H54 (cell line): ENCODE data around the gene NUP210.

Source experiments
- DNase-seq: peaks from one replicate; pipeline ENCODE4 v3.0.0; 2011; ENCODE audit warnings: low spot score, mixed read lengths; ENCODE audit not compliant: insufficient read length
- FAIRE-seq: peaks from 3 replicates; lab custom pipeline; 2011; peaks lifted over from hg19 to GRCh38; lab: Jason Lieb, UNC
- POLR2A ChIP-seq: IDR thresholded peaks from 2 replicates; pipeline ENCODE4 v1.6.1; 2011; ENCODE audit warnings: low read depth, mild to moderate bottlenecking, low read length

Gene NUP210

GRCh38 chr3:13309004-13309403 is 111.1 kb downstream of the NUP210 start:
- FAIRE-seq (no peak), DNase-seq (no peak)
- TF ChIP-seq POLR2A = no peak

DNA sequence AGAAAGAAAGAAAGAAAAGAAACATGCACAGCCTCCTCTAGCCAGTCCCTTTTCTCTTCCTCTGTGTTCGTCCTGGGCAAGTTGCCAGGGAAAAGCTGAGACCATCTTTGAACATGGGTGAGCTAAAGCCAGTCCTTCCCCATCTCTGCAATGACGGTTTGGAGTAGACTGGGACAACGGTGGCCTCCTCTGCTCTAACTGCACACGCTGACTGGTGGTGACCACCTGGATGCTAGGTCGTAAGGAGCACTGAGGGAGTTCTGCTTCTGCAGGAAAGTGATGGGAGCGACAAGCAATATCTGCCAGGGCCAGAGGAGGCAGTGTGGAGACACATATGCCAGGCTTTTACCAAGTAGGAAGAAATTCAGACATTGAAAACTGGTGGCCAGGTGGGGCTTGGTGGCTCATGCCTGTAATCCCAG is 111.7 kb downstream of the NUP210 start:
- DNase-seq = peak; percentile 70
- TF ChIP-seq POLR2A = no peak
- no peak for FAIRE-seq

GRCh38 chr3:13307041-13307440 is 113.1 kb downstream of the NUP210 start:
- FAIRE-seq (no peak), DNase-seq (no peak)
- TF ChIP-seq POLR2A = no peak

DNA sequence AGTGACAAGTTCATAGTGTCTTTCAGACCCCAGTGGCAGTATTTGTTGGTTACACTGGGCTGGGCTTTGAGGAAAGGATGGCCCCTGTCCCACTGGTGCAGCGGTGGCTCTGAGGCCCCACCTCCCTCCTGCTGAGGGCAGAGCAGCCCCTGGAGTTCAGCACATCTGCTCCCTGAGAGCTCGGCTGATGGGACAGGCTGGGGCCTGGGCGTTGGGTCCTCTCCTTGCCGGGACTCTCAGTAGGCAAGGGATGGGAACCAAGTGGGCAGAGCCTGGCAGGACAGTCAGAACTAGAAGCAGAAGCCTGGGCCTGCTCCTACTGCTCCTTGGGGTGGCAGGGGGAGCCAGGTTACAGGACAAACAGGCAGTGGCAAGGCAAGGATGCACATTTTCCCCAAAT is 114.5 kb downstream of the NUP210 start:
- no peak for FAIRE-seq
- TF ChIP-seq POLR2A = no peak
- DNase-seq = no peak

- no peak for TF ChIP-seq POLR2A
- FAIRE-seq (no peak), DNase-seq (no peak)
Measured at GRCh38 chr3:13303410-13303809, 116.7 kb downstream of the NUP210 start.

DNA sequence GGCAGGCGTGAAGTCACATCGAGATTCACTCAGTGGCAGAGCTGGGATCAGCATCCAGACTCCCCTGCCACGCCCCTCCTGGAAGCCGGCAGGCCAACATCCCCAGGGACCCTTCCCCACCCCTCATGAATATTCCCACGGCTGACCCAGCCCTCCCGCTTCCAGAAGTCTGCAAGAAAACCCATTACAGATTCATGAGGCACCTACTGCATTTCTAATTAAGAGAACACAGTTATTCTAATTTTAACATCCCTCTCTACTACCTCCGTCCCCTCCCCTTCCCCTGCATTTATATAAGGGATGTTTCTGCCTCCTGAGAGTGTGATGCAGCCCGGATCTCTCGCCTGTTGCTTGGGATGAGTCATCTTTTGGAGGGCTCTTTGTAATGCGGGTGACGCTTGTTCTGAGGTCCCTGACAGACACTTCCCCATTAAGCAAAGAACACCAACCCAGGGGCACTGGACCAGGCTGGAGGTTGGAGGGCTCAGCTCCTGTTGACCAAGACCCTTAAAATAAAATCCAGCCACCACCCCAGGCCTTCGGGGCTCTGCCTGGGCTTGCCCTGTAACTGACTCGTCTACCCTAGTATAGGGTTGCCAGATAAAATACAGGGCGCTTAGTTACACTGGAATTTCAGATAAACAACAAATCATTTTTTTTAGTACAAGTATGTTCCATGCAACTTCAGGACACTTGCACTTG is 118.7 kb downstream of the NUP210 start:
- DNase-seq (peak; percentile 88), FAIRE-seq (peak; percentile 20)
- TF ChIP-seq POLR2A = no peak

GRCh38 chr3:13300546-13301285 is 119.4 kb downstream of the NUP210 start:
- no peak for FAIRE-seq

DNA sequence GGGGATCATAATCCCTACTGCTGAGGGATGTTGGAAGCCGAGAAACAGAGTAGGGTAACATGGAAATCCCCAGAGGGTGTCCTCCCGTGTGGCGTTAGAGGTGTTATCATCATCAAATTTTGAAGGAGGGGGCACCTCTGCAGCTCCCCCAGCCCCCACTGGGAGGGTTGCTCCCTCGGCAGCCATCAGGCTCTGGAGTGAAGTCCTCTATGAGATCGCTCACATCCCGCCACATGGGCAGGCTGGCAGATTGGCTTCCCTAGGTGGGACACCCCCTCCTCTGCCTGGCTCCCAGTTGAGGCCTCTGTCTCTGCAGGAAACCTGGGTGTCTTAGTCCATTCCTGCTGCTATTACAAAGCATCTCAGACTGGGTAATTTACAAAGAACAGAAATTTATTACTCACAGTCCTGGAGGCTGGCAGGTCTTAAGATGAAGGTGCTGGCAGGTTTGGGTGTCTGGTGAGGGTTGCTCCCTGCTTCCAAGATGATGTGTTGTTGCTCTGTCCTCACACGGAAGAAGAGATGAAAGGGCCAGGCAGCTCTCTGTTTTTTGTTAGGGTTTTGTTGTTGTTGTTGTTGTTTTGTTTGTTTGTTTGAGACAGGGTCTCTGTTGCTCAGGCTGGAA is 120.5 kb downstream of the NUP210 start:
- no peak for FAIRE-seq
- TF ChIP-seq POLR2A = no peak
- no peak for DNase-seq

More at GRCh38 chr3:13300546-13301285, 119.4 kb downstream of the NUP210 start:
- TF ChIP-seq POLR2A = no peak
- no peak for DNase-seq

GRCh38 chr3:13296662-13297061 is 123.5 kb downstream of the NUP210 start:
- no peak for DNase-seq
- no peak for FAIRE-seq
- no peak for TF ChIP-seq POLR2A

GRCh38 chr3:13294442-13295351 is 125.4 kb downstream of the NUP210 start:
- DNase-seq = no peak
- TF ChIP-seq POLR2A = no peak
- FAIRE-seq = no peak

DNA sequence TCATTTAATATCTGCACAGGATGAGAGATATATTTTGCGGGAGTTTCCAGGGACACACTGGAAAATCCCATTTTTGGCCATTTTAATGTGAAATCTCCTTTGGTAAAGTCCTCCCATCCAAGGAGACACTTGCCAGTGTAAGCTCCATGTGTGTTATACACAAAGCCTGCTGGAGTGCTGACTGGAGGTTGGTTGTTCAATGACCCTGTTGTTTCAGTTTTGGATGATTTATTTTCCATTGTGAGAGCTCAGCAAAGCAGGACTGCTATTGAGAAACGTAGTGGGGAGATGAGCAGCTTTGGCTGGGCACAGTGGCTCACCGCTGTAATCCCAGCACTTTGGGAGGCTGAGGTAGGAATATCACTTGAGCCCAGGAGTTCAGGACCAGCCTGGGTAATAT is 127.7 kb downstream of the NUP210 start:
- TF ChIP-seq POLR2A = no peak
- DNase-seq = no peak
- FAIRE-seq = no peak

GRCh38 chr3:13290941-13291340 is 129.2 kb downstream of the NUP210 start:
- FAIRE-seq = no peak
- no peak for TF ChIP-seq POLR2A
- no peak for DNase-seq

- DNase-seq = no peak
- FAIRE-seq = no peak
- TF ChIP-seq POLR2A = no peak
Measured at GRCh38 chr3:13289771-13290285, 130.3 kb downstream of the NUP210 start.
